Measurements from ENCODE around the gene FAM228B. TPM values are rescaled to one million over a fixed set of nuclear protein-coding genes. Genes with fewer than 3 reads are reported as not detected.
A peak's percentile ranks its signal among the peaks of the same experiment; 100 is the strongest.
"Not testable (repeated sequence)": the region's sequence is repeated elsewhere in the genome, so short reads cannot be mapped to it uniquely, and the experiment has no call there.

The FAM228B gene
- total RNA-seq, 1 experiment from 2014 or later = 3.2 TPM

GRCh38 chr2:24159708-24160107, 36.4 kb downstream of the FAM228B start:
- no peak for DNase-seq (ENCODE audit: low read depth)

DNA sequence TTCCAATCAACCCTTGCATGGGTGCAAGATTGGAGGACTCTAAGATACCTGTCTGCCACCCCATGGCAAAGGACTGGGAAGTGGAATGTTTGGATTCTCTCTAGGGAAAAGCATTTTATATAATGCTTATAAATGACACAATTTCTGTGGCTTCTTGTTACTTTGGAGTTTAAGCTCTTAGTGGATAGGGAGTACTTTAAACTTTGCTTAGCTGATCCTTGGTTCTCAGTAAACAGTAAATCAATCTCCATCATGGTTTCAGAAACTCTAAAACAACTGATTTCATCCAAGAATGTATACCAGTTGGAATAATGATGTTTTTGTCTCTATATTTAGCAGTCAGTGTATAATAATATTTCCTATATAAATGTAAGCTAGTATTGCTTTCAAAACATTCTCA, 37.5 kb downstream of the FAM228B start:
- no peak for DNase-seq (ENCODE audit: low read depth)

GRCh38 chr2:24162494-24162893, 39.2 kb downstream of the FAM228B start:
- DNase-seq (ENCODE audit: low read depth) = no peak

GRCh38 chr2:24163186-24163585, 39.9 kb downstream of the FAM228B start:
- no peak for DNase-seq (ENCODE audit: low read depth)

DNA sequence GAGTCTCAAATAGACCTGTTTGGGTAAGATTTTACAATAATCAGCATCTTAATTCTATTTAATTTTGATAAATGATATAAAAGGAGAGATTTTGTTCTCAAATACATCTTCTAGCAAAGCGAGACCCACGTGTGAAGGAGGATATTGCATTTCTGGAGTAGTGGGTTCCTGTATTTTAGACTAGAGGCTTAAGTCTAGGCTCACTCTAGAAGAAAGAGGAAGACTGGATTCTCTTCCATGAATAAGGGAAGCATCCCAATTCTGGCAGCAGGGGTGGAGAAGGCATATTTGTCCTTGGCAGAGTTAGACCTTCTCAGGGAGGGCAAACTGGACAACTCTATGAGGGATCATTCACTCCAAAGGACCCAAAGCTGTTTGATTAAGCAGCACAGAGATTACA, 40.3 kb downstream of the FAM228B start:
- no peak for DNase-seq (ENCODE audit: low read depth)

DNA sequence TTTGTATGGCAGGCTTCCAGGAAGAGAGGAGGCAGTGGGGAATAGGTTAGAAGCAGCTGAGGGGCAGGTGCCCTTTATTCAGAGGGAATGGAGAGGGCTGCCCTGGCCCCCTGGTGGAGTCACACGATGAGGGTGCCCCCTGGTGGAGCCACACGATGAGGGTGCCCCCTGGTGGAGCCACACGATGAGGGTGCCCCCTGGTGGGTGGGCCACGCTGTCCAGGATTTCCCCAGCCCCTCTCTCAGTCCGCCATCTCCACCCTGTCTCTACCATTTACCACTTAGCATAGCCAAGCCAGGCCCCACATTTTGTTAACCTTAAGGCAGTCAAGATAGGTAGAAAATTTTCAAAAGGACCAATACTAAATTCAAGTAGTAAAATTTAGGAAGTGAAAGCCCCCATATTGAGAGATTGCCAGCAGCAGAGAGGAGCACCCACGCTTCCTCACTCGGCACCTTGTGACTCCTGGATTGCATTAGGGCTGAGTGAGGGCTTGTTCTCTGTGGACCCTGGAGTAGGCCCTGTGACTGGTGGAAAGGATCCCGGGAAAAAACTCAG, 41.2 kb downstream of the FAM228B start:
- no peak for DNase-seq (ENCODE audit: low read depth)

DNA sequence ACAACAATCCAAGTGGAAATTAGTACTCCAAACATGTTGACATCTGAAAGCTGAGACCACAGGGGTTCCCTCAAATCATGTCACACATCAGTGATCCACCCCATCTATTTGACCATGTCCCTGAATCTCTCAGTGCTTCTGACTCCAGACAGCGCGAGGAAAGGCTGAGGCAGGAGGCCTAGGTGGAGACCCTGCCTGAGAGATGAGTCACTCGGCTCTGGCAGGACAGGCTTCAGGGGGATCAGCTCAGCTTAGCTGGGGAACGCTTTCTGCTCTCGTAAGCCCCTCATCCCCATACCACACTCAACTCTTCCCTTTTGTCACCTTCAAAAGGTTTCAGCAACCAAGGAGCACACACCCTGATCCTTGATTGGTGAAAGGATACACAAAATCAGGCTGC, 45.8 kb downstream of the FAM228B start:
- DNase-seq (ENCODE audit: low read depth) = no peak

DNA sequence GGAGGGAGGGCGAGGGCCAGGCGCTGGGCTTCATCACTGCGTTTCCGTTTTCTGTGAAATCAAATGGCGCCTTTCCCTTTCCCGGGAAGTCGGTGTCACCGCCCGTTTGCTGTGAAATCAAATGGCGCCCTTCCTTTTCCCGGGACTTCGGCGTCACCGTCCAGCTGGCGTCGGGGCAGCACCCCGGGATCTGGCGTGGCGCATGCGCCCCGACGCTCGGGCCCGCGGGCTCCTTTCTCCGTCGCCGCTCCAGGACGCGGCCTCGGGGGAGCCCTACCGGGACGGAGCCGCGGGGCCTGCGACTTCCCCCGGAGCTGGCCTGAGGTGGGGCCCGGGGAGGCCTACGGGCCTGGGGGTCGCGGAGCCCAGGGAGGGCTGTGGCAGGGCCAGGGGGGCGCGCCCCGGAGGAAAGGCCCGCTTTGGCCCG, 51.6 kb downstream of the FAM228B start, which contains the start of gene FAM228A:
TSS of gene FAM228A (plus strand) at position 203 of the 427 bp plus-strand sequence. CDS start 428 bp downstream, outside the sequence.
- DNase-seq (ENCODE audit: low read depth) = no peak

- DNase-seq (ENCODE audit: low read depth) = no peak
Measured at GRCh38 chr2:24175631-24176187, 52.4 kb downstream of the FAM228B start.

- no peak for DNase-seq (ENCODE audit: low read depth)
Measured at GRCh38 chr2:24176326-24176725, 53.1 kb downstream of the FAM228B start.

- no peak for DNase-seq (ENCODE audit: low read depth)
Measured at GRCh38 chr2:24179683-24180082, 56.4 kb downstream of the FAM228B start.

GRCh38 chr2:24181849-24182248, 58.6 kb downstream of the FAM228B start:
- no peak for DNase-seq (ENCODE audit: low read depth)

- DNase-seq (ENCODE audit: low read depth) = no peak
Measured at GRCh38 chr2:24182507-24182906, 59.2 kb downstream of the FAM228B start.

DNA sequence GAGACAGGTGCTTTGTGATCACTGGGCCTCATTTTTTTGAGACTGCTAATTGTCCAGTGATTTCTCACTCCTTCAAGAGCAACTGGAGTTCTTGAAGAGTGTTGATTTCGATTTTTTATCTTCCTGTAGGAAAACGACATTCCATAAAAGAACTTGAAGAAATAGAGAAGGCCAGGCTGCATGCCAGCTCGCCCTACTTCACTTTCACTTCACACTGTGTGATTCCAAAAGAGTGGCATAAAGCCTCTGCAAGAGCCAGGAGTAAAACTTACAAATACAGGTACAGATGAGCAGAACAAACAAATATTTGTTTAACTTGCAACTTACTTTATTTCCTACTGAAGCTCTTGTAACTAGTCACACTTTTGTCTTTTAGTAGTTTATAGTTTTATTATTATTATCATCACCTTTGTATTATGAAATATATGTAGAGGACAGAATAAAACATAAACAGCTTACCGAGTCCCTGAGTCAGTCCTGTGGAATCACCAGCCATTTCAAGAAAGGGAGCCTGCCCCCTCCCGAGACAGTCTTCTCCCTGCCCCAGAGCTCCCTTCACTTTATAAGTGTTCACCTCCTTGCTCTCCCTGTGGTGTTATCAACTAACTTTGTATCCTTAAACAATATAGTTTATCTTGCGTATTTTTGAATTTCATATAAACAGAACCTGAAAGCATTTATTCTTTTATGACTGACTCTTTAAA, 60.2 kb downstream of the FAM228B start:
- peak; percentile 11 for DNase-seq (ENCODE audit: low read depth)

GRCh38 chr2:24189551-24189950, 66.3 kb downstream of the FAM228B start:
- no peak for DNase-seq (ENCODE audit: low read depth)

DNA sequence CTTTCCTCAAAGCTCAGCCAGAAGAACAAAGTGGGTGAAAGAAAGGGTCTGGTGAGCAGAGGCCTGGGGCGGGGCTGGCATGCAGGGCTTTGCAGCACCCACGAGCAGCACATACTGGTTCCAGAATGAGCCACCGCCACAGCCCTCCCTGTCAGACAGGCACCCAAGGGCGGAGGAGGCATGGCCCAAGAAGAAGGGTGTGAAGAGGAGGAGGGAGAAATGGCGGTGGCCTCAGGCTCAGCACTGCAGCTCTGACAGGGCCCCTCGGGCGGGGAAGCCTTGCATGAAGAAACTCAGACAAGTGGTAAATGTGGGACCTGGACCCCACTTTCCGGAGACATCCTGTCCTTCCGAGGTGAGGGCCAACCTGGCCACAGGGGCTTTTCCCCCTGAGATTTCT, 67.2 kb downstream of the FAM228B start:
- DNase-seq (ENCODE audit: low read depth) = no peak

DNA sequence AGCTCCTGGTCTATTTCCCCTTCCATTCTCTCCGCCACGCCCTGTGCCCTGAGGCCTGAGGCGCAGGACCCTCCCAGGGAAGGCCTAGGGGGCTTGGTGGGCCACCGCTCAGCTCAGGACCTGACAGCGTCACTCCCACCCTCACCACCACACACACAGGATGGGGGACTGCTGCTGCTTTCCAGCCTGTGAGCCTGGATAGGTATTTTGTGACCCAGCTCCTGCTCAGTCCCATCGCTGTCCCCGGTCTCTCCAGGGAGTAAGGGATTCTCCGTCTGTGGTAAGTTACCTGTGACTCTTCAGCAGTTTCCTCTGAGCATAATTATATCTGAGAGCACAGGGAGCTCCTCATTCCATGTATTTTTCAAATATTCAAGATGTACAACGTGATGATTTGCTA, 67.9 kb downstream of the FAM228B start:
- no peak for DNase-seq (ENCODE audit: low read depth)

DNA sequence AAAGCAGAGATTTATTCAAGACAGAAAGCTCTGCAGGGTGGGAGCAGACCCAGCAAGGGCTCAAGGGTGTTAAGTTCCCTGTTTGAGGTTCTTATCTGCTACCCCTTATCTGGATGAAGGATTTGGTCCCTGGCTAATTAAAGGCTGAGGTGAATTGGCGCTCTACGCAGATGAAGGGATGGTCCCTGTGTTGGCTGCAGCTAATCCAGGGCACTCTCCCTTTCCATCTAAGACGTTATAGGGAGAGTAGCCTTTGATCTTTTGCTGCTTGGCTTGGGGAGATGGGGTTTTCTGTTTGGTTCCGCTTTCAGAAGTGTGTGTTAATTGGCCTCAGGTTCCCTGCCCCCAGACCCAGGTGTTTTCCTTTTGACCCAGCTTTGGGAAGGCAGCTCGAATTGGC, 68.6 kb downstream of the FAM228B start:
- DNase-seq (ENCODE audit: low read depth) = no peak

DNA sequence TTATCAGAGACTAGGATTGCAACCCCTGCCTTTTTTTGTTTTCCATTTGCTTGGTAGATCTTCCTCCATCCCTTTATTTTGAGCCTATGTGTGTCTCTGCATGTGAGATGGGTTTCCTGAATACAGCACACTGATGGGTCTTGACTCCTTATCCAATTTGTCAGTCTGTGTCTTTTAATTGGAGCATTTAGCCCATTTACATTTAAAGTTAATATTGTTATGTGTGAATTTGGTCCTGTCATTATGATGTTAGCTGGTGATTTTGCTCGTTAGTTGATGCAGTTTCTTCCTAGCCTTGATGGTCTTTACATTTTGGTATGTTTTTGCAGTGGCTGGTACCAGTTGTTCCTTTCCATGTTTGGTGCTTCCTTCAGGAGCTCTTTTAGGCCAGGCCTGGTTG, 73.9 kb downstream of the FAM228B start:
- not testable (repeated sequence) for DNase-seq (ENCODE audit: low read depth)

GRCh38 chr2:24199968-24200590, 76.8 kb downstream of the FAM228B start:
- no peak for DNase-seq (ENCODE audit: low read depth)

DNA sequence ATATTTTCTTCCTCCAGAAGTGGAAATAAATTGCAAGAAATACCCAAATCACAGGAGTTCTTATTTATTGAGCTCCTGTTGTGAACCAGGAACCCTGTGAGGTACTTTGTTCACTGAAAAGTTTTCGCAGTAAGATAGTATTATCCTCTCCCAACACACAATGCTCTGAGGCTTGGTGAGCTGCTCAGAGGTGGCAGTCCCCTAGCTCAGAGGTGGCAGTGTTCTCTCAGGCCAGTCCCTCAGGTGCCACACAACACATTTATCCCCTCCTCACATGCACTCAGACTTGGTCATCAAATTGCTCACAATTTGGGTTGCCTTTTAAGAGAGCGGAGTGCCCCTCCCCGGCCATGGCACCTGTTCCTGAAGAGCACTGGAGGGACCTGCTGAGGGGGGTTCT, 77.5 kb downstream of the FAM228B start:
- no peak for DNase-seq (ENCODE audit: low read depth)

- no peak for DNase-seq (ENCODE audit: low read depth)
Measured at GRCh38 chr2:24203029-24203786, 79.9 kb downstream of the FAM228B start.

Data from M059J (cell line).